ENCODE measurements around the gene FNBP1L.
"Not testable (repeated sequence)": the region's sequence is repeated elsewhere in the genome, so short reads cannot be mapped to it uniquely, and the experiment has no call there.

The FNBP1L gene

GRCh38 chr1:93471284-93471683 lies 23.4 kb downstream of the FNBP1L start:
- DNase-seq (ENCODE audit: insufficient read length) (no peak), FAIRE-seq (no peak)
- TF ChIP-seq POLR2AphosphoS5 (IDR thresholded peaks at IDR 0.05; ENCODE audit: low read depth, low read length) (no peak), POLR2A (IDR thresholded peaks at IDR 0.05; ENCODE audit: low read depth, low read length) (no peak)

DNA sequence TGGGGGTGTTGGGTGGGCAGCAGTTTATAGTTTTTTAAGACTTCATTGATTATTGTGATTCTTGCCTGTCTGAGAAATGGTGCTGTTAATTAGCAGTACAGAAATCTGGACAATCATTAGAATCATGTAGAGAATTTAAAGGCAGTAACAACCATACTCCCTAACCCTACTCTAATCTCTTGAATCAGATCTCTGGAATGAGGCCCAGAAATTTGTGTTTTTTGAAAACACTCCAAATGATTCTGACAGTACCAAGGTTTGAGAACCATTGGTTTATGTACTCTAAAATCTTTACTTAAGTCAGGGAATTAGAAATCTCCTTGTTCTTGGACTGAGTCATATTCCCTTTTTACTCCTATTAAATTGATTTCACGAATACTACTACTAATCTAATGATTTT lies 24.0 kb downstream of the FNBP1L start:
- DNase-seq (ENCODE audit: insufficient read length) (no peak), FAIRE-seq (no peak)
- TF ChIP-seq POLR2AphosphoS5 (IDR thresholded peaks at IDR 0.05; ENCODE audit: low read depth, low read length) (no peak), POLR2A (IDR thresholded peaks at IDR 0.05; ENCODE audit: low read depth, low read length) (no peak), TAF1 (IDR thresholded peaks at IDR 0.05; ENCODE audit: borderline replicate concordance, low read depth, low read length) (no peak)

DNA sequence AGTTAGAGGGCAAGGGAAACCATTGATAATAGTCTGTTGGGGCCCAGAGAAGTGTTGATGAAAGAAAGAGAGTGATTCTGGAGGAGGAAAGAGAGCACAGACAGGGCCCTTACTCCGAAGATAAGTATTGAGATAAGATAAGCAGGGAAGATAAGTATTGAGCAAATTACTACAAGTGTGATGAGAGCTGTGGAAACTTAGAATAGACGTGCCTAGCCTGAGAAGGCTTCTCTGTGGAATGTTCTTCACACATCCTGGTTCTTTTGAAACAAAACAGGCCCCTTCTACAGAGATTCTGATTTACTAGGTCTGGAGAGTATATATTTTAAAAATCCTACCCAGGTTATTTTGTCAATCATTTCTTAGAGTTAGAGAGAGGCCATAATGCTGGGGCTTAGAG lies 26.4 kb downstream of the FNBP1L start:
- FAIRE-seq: no peak
- no peak for DNase-seq (ENCODE audit: insufficient read length)
- no peak for TF ChIP-seq TAF1 (IDR thresholded peaks at IDR 0.05; ENCODE audit: borderline replicate concordance, low read depth, low read length)
- TF ChIP-seq POLR2A (IDR thresholded peaks at IDR 0.05; ENCODE audit: low read depth, low read length): no peak
- no peak for TF ChIP-seq POLR2AphosphoS5 (IDR thresholded peaks at IDR 0.05; ENCODE audit: low read depth, low read length)

DNA sequence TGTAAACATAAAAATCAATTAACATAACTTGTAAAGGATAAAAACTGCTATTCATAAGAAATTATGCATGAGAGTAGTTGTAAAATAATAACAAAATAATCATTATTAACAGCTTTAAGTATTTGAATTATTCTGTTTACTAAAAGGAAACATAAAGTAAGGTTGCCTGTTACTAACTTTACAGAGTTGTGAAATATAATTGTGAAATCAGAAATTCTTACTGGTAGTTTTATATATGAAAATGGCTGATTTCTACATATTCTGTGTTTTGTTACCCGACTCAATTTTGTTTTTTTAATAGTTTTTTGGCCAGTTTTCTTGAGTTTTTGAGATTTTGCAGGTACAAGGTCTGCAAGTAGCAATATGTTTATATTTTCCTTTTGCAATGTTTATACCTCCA lies 27.8 kb downstream of the FNBP1L start:
- DNase-seq (ENCODE audit: insufficient read length): no peak
- TF ChIP-seq TAF1 (IDR thresholded peaks at IDR 0.05; ENCODE audit: borderline replicate concordance, low read depth, low read length) (no peak), POLR2A (IDR thresholded peaks at IDR 0.05; ENCODE audit: low read depth, low read length) (no peak), POLR2AphosphoS5 (IDR thresholded peaks at IDR 0.05; ENCODE audit: low read depth, low read length) (no peak)
- no peak for FAIRE-seq

GRCh38 chr1:93479133-93479745 lies 31.3 kb downstream of the FNBP1L start:
- not testable (repeated sequence) for FAIRE-seq; DNase-seq (ENCODE audit: insufficient read length)

DNA sequence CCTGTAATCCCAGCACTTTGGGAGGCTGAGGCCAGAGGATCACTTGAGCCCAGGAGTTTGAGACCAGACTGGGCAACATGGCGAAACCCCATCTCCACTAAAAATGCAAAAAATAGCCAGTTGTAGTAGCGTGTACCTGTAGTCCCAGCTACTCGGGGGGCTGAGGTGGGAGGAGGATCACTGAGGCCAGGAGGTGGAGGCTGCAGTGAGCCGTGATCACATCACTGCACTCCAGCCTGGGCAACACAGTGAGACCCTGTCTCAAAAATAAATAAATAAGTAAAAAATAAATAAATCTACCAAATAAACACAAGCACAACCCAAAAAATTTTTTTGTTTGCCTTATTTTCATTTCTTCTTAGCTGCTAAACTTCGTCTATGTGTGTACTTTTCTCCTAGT lies 34.0 kb downstream of the FNBP1L start:
- not testable (repeated sequence) for FAIRE-seq; DNase-seq (ENCODE audit: insufficient read length)

DNA sequence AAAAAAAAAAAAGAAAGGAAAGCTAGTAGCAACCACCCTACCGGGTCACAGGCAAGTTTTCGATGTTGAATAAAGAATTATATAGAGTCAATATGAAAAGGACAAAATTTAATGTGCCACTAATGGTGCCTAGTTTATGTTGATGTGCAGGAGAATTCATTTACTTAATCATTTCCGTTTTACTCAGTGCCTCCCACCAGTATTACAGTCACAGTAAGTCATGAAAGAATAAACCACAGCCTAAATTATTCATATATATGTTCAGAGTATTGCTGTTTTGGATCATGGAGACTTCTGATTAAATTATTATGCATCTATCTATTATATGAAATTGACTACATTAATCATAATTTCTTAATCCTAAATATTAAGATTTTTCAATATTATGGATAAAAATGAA lies 35.3 kb downstream of the FNBP1L start:
- no peak for DNase-seq (ENCODE audit: insufficient read length)
- no peak for FAIRE-seq
- TF ChIP-seq TAF1 (IDR thresholded peaks at IDR 0.05; ENCODE audit: borderline replicate concordance, low read depth, low read length): no peak
- TF ChIP-seq POLR2A (IDR thresholded peaks at IDR 0.05; ENCODE audit: low read depth, low read length): no peak
- TF ChIP-seq POLR2AphosphoS5 (IDR thresholded peaks at IDR 0.05; ENCODE audit: low read depth, low read length): no peak

DNA sequence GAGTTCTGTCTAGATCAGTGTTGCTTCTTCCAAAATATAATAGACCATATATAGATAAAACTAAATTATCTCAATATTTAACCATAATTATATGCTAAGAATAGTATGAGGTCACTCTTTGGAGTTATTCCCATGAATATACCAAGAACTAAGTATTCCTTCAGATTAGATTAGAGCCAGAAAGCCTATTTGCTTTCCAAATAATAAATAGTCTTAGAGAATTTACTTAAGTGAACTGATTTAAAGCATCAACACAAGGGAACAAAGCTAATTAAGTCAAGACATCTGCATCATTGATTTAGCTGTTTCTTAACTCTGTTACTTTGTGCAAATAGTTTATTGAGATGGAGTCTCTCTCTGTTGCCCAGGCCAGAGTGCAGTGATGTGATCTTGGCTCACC lies 35.7 kb downstream of the FNBP1L start:
- FAIRE-seq (no peak), DNase-seq (ENCODE audit: insufficient read length) (no peak)
- no peak for TF ChIP-seq POLR2A (IDR thresholded peaks at IDR 0.05; ENCODE audit: low read depth, low read length)
- no peak for TF ChIP-seq TAF1 (IDR thresholded peaks at IDR 0.05; ENCODE audit: borderline replicate concordance, low read depth, low read length)

GRCh38 chr1:93488207-93488606 lies 40.3 kb downstream of the FNBP1L start:
- no peak for DNase-seq (ENCODE audit: insufficient read length)
- TF ChIP-seq POLR2A (IDR thresholded peaks at IDR 0.05; ENCODE audit: low read depth, low read length) (no peak), TAF1 (IDR thresholded peaks at IDR 0.05; ENCODE audit: borderline replicate concordance, low read depth, low read length) (no peak), POLR2AphosphoS5 (IDR thresholded peaks at IDR 0.05; ENCODE audit: low read depth, low read length) (no peak)
- no peak for FAIRE-seq

GRCh38 chr1:93489756-93490155 lies 41.8 kb downstream of the FNBP1L start:
- DNase-seq (ENCODE audit: insufficient read length): no peak
- TF ChIP-seq TAF1 (IDR thresholded peaks at IDR 0.05; ENCODE audit: borderline replicate concordance, low read depth, low read length) (no peak), POLR2AphosphoS5 (IDR thresholded peaks at IDR 0.05; ENCODE audit: low read depth, low read length) (no peak), POLR2A (IDR thresholded peaks at IDR 0.05; ENCODE audit: low read depth, low read length) (no peak)
- no peak for FAIRE-seq

- no peak for TF ChIP-seq POLR2AphosphoS5 (IDR thresholded peaks at IDR 0.05; ENCODE audit: low read depth, low read length)
- TF ChIP-seq POLR2A (IDR thresholded peaks at IDR 0.05; ENCODE audit: low read depth, low read length): no peak
- TF ChIP-seq TAF1 (IDR thresholded peaks at IDR 0.05; ENCODE audit: borderline replicate concordance, low read depth, low read length): no peak
- no peak for FAIRE-seq
- DNase-seq (ENCODE audit: insufficient read length): no peak
Measured at GRCh38 chr1:93490357-93490756, 42.4 kb downstream of the FNBP1L start.

- FAIRE-seq (no peak), DNase-seq (ENCODE audit: insufficient read length) (no peak)
- TF ChIP-seq POLR2A (IDR thresholded peaks at IDR 0.05; ENCODE audit: low read depth, low read length) (no peak), POLR2AphosphoS5 (IDR thresholded peaks at IDR 0.05; ENCODE audit: low read depth, low read length) (no peak), TAF1 (IDR thresholded peaks at IDR 0.05; ENCODE audit: borderline replicate concordance, low read depth, low read length) (no peak)
Measured at GRCh38 chr1:93495911-93496310, 48.0 kb downstream of the FNBP1L start.

- no peak for FAIRE-seq
- no peak for TF ChIP-seq POLR2AphosphoS5 (IDR thresholded peaks at IDR 0.05; ENCODE audit: low read depth, low read length)
- TF ChIP-seq POLR2A (IDR thresholded peaks at IDR 0.05; ENCODE audit: low read depth, low read length): no peak
- no peak for TF ChIP-seq TAF1 (IDR thresholded peaks at IDR 0.05; ENCODE audit: borderline replicate concordance, low read depth, low read length)
- no peak for DNase-seq (ENCODE audit: insufficient read length)
Measured at GRCh38 chr1:93496520-93496919, 48.6 kb downstream of the FNBP1L start.

Data from GM12892 (cell line).